NCI-H446 treated with DMSO at 0.1 percent for 48 hours (cell line): ENCODE measurements around the gene DUS1L.

Experiments
- DNase-seq: peaks from one replicate; lab custom pipeline; 2025; lab: John Stamatoyannopoulos, UW

The DUS1L gene

DNA sequence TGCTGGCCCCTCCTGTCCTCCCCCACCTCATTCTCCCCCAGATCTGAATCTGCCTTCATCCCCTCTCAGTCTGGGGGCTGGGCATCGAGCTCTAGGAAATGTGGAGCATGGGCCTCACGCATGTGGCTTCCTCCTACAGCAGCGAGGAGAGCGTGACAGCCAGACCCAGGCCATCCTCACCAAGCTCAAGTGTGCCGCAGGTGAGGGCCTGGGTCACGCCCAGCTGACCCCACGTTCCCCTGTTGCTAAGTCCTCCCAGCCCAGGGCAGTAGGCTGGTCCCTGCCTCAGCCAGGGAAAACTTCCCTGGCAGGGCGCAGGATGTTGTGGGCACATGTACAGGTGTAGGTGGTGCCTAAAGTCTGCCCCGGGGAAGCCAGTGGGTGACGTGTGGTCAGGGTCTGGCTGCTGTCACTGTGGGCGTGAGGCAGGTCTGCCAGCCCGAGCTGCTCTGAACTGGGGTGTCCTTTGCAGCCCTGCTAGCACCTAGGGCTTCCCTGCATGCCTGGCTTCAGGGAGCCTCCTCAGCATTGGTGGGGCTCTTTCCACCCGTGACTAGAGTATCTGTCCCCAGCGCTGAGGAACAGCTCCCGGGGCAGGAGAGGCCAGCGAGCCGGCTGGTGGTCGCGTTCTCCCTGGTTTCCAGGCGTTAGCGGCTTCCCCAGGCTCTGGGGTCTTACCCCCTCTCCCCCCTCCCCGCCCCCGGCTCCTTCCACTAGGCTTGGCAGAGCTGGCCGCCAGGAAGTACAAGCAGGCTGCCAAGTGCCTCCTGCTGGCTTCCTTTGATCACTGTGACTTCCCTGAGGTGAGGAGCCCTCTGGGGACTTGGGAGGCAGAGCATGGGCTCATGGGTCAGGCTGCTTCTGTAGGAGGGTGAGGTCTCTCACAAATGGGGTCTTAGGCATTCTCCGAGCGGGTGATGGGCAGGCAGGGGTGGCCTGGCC lies 10.3 kb downstream of the DUS1L start:
- no peak for DNase-seq

DNA sequence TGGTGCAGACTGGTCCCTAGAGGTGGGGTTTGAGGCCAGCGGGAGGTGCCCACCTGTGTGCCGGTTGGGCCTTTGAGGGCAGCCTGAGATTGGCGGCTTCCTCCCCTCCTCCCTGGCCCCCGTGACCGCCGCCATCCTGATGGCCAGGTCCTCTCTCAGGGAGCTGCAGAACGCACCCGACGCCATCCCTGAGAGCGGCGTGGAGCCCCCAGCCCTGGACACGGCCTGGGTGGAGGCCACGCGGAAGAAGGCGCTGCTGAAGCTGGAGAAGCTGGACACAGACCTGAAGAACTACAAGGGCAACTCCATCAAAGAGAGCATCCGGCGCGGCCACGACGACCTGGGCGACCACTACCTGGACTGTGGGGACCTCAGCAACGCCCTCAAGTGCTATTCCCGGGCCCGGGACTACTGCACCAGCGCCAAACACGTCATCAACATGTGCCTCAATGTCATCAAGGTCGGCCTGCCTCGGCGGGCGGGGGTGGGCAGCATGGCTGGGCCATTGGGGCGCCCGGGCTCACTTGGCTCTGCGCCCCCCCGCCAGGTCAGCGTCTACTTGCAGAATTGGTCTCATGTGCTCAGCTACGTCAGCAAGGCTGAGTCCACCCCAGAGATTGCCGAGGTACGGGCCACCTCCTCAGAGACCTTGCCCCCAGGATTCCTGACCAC lies 11.1 kb downstream of the DUS1L start:
- no peak for DNase-seq

DNA sequence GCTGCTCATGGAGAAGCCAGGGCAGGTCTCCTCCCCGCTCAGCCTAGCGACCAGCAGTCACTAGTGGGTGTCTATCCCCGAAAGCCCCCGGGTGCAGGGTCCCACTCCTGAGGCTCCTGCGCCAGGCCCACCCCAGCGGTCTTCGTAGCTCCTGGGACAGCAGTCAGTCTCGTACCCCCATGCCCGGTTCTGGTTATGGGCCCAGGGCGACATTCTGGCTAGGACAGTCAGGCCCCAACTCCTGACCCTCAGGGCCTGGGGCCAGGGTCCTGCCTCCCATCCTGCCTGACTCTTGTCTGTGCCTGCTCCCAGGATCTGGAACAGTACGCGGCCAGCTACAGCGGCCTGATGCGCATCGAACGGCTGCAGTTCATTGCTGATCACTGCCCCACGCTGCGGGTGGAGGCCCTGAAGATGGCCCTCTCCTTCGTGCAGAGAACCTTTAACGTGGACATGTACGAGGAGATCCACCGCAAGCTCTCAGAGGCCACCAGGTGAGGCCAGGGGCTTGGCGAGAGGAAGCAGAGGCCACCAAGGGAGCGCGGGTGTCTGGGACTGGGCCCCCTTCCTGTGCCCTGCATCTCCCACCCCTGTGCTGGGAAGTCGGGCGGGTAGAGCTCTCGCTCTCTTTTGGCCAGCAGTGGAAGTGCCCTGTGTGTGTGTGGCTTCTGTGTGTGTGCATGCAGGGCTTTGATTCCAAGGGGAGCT lies 11.9 kb downstream of the DUS1L start:
- no peak for DNase-seq

DNA sequence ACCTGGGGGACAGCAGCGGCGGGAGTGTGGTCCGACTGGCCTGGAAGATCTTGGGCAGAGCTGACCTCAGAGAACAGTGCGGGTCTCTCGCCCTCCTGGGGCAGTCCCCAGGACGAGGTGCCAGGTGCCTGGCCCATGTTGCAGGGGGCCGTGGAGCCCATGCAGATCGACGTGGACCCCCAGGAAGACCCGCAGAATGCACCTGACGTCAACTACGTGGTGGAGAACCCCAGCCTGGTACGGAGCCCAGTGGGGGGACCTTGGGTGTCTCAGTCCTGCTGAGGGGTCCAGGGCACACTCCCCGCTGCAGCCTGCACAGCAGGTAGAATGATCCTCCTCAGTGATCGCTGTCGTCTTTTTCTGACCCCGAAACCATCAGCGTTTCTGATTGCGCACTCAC lies 12.5 kb downstream of the DUS1L start:
- no peak for DNase-seq

DNA sequence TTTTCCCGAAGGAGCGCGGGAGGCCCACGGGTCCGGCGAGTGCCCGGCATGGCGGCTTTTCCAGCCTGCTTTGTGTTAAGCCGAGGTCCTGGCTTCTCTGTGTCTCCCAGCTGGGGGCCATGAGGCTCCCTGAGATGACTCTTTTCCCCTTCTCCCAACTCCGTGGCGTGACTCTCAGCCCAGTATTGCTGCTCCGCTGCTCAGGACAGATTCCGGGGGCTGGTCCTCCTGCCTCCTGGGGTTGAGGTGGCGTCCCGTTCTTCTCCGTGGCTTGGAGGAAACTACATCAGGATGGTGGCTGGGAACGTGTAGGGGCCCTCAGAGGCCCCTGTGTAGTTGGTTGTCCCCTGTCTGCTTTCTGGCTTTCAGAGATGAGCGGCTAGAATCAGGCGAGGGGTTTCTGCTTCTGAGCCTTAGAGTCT lies 13.0 kb downstream of the DUS1L start:
- no peak for DNase-seq

DNA sequence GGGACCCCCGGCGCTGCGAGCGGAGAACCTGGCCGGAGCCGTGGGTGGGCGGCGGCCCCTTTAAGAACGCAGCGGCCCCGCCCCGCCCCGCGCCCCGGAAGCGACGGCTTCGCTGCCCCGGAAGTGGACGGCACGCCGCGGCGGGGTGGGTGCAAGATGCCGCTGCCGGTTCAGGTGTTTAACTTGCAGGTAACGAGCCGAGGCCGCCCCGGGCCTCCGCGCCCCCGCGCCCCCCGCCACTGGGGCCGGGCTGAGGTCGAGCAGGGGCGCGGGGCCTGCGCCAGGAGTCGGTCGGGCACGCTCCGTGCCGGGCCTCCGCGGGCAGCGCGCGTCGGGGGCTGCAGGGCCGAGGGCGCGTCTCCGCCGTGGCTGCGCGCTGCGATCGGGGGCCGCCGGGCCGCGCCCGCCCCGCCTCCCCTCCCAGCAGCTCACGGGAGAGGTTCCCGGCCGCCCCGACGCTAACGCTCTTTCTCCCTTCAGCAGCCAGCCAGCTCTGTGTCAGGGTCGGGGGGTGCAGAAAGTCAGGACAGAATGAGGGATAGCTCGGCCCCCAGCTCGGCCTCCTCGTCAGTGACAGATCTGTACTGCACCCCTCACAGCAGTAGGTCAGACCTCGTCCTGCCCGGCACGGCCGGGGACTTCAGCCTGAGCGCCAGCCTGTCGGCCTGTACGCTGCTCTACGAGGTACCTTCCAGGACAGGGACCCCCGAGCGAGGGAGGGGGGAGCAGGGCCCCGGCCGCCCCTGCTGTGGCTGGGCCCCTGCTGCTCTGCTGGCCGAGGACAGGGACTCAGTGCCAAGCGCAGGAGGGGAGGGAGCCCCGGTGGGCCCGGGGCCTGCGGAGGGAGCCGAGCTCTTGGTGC lies 13.6 kb downstream of the DUS1L start, which contains the start of the genes GPS1 and RFNG:
Gene GPS1, plus strand, starts transcription at position 123 of the 862 bp plus-strand sequence. Its CDS starts 34 bp downstream, at position 157.
Gene RFNG, minus strand, starts transcription at position 36 of the 862 bp plus-strand sequence. CDS start 45 bp downstream, outside the sequence.
- DNase-seq = no peak

DNA sequence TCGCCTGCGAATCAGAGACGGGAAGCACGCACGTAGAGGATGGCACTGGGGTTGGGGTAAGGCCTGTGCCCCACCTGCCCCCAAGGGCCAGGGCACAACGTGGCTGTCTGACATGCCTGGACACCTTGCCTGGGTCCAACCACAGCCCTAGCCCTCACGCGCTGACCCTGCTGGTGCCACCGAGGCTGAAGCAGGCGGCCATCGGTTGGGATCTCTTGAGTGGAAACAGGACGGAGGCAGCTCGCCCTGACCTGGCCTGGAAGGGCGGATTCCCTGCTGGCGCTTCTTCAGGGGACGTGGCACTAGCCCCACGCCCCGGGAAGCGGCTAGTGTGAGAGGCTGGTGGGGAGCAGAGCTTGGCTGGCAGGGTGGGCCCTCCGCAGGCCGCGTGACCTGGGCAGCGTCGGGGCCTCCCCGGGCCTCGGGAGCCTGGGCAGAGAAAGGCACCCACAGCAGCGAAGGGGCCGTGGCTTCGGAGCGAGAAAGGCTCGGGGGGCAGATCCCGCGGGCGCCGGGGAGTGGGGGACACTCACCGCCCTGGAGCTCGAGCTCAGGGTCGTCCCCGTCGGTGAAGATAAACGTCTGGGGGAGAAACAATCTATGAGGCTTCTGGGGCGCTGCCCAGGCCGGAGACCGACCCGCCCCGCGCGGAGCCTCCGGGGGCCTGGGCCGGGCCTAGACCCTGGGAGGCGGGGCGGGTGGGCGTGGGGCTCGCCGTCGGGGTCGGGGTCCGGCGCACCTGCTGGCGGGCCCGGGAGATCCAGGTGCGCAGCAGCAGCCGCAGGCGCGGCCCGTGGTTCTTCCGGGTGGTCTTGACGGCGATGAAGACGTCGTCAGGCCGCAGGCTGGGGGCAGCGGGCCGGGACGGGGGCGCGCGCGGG lies 14.6 kb downstream of the DUS1L start:
- DNase-seq = no peak

DNA sequence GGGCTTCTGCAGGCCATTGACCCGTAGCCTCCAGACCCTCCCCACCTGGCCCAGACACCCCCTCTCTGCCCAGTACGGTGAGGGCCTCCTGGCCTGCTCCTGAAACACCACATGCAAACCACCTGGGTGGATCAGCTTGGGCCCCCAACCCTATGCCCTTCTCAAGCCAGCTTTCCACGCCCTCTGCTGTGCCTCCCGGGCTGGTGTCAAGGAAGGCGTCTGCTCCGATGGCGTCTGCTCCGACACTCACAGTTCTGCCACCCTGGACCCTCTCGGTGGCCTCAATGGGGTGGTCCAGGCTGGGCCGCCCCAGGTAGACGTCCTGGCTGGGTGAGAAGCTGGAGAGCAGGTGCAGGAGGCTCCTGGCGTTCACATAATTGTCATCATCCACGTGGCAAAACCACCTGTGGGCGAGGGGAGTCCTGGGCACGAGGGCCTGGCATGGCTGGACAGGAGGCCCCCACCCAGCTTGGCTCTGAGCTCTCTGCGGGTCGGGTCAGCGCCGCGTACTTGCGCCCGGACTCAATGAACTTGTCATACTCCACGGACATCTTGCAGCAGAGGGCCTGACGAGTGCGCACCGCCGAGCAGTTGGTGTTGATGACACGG lies 15.3 kb downstream of the DUS1L start:
- DNase-seq = no peak

DNA sequence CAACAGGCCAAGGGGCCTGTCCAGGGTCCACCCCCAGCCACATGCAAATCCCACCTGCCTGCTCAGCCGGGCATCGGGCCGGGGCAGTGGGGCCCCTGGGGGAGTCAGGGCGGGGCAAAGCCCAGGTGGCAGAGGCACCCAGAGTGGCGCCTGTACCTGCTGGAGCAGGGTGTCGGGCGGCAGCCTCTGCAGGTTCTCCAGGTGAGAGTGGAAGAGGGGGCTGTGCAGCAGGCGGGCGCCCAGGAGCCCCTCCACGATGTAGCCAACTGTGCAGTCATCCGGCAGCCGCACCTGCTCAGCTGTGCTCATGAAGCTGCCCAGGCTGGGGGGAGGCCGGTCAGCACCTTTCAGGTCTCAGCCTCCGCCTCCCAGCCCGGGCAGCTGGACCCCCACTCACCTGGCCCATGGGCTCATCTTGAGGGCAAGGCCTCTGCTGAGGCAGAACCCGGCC lies 16.1 kb downstream of the DUS1L start:
- no peak for DNase-seq

DNA sequence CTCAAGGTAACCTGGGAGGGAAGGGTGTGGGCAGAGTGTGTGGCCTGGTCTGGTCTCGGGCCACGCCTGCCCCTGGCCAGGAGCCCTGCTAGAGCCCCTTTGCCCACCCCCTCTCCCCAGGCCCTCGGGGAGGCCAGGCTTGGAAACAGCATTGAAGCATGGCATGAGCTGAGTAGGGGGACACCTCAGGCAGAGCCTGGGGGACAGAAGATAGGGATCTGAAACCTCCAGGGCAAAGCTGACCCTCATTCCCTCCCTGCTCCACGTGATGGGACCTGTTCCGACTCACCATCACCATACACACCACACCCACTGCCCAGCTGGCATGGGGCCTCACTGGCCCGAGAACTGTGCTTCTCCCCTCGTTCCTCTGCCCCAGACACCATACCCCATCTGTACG lies 16.5 kb downstream of the DUS1L start:
- DNase-seq = no peak

DNA sequence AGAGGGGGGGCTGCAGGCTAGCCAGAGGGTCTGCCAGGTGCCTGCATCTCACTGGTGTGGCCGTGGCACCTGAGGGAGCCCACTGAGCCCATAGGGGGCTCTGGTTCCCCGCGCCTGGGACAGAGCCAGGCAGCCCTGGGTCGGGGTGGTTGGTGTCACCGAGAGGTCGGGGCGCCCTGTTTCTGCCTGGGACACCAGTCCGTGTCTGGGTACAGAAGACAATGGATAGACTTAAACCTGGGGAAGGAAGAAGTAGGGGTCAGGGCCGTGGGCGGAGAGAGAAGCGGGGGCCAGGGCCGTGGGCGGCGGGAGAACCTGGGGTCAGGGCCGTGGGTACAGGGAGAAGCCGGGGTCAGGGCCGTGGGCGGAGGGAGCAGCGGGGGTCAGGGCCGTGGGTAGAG lies 17.0 kb downstream of the DUS1L start:
- DNase-seq = no peak

DNA sequence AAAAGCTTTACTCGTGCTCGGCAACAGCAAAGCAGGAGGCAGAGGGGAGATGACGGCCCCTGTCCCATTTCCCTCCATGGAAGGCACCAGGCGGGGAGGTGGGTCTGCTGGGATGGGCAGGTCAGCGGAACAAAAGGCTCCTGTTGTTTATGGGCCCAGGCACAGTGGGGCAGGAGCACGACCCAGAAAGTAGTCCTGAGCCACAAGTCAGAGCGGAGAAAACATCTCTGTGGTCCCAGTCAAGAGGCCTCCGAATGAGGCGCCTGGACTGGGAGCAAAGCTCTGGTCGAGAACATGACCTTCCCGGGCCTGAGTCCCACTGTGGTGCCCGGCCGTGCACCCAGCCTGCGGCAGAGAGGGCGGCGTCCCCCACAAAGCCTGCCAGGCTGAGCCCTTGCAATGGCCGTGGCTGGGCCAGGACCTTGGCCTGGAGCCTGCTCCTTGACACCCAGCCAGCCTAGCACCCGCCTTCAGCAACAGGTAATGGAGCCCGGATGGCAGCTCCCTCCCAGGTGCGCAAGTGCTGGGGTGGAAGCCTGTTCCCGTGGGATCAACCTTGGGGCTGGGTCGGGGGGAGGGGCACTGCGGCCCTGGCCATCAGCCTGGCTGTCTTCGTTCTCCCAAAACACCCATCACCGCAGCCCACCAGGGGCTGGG lies 17.6 kb downstream of the DUS1L start:
- DNase-seq = no peak

DNA sequence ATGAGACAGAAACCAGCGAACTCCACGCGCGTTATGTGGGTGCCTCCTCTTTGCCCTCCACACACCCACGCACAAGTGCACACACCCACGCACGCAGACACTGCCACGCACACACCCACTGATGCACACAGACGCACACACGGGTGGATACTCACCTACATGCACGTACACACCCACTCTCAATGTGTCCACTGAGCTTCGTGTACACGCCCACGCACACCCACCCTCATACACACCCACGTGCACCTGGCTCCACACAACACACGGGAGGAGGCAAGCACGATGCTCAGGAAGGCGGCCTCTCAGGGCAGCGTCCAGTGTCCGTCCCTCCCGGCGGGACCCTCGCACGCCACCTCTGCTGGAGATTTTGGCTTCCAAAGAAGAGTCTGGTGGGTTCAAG lies 18.2 kb downstream of the DUS1L start:
- DNase-seq = no peak

DNA sequence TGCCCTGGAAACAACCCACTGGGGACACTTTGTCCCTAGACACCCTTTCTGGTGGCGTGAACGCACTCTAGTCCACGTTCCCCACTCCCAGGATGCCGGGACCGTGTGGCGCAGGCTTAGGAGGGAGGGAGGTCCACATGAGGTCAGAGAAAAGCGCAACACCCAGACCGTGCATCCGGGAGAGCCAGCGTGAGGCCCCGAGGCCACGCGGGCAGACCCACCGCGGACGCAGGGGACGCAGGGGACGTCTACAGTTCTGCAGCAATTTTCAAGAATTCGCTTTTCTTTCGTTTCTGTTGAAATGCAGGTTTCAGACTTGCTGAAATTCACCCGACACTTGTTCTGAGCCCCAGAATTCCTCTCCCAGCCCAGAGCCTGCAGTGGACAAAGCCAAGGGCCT lies 18.7 kb downstream of the DUS1L start:
- DNase-seq = no peak

DNA sequence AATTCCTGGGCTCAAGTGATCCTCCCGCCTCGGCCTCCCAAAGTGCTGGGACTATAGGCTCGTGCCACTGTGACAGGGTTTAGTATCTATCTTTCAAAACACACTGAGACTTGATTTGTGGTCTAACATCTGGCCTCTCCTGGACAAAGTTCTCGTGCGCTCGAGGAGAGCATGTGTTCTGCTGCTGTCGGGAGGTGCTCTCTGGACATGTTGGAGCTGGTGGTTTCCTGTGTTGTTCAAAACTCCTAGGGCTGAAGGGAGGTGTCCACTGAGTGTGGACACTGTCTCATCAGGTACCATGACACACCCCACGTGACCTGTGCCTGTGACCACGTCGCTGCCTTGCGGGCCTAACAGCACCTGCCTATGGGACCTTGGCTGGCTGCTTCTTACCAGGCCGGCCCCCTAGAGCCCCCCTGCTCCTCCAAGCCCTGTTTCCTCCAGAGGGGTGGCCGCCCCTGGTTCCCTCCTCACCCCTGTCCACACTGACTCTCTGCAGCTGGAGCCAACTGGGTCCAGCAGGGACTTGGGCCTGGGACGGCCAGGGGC lies 19.6 kb downstream of the DUS1L start:
- no peak for DNase-seq

DNA sequence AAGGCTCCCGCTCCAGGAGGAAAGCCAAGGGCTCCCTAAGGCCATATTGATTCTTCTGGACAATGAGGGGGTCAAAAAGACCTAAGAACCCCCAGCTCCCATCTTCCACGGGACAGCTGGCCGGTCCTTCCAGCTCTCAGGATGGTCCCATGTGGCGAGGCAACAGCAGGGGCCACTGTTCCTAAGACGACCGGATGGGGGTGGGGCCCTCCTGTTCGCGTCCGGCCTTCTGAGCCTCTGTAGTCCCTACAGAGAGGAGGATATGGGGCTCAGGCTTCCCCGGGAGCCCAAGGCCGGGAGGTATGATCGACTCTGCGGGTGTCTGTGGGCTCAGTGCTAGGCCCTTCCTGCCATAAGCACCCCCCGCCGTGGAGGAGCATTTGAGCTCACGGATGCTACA lies 22.1 kb downstream of the DUS1L start:
- DNase-seq = no peak

DNA sequence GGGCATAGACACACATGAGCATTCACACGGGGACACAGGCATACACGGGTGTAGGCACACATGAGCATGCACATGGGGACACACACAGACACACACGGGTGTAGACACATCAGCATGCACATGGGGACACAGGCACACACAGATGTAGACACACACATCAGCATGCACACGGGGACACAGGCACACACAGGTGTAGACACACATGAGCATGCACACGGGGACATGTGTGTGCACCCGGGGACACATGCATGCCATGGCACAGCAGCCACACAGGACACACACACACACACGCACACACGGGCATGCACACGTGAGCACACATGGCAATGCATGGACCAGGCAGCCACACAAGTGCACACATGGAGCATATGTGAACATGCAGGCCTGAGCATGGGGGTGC lies 23.0 kb downstream of the DUS1L start:
- DNase-seq = no peak

DNA sequence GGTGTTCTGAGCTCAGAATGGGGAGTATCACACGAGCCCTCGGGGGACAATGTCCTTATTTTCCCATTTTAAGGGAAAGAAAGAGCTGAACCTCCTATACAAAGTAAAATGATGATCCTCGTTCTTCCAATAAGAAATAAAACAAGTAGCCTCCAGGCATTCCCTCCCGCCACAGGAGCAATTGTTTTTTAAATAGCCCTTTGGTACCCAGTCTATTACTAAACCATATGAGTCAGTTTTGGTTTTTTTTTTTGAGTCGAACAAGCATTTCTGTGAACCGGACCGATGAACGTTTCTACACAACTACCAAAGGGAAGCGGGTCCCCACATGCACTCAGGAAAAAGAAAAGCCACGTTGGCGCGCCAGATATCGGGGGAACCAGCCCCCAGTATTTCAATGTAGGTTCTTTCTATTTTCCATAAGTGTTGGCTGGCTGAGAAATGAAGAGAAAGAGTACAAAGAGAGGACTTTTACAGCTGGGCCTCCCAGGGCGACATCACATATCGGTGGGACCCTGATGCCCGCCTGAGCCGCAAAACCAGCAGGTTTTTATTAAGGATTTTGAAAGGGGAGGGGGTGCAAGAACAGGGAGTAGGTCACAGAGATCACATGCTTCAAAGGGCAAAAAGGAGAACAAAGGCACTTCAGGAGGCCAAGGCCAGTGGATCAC lies 24.3 kb downstream of the DUS1L start:
- no peak for DNase-seq
